Natural killer cell (primary cell): ENCODE results near the gene IGF1. TPM values are rescaled to one million over a fixed set of nuclear protein-coding genes. Genes with fewer than 3 reads are reported as not detected.
"Not testable (repeated sequence)": the region's sequence is repeated elsewhere in the genome, so short reads cannot be mapped to it uniquely, and the experiment has no call there.

ENCODE experiments used
- ATAC-seq, 3 donors: fragments of 150-1000 bp in 2 of 3; fragments of 200-7000 bp in 1 of 3; cut with Tn5 transposase; 1 replicate in 1 of 3; 2 replicates in 2 of 3; pipeline ENCODE4 v1.10.0; 2021; ENCODE audit warnings: mild to moderate bottlenecking in 2 of 3, moderate library complexity in 2 of 3
- DNase-seq, 2 donors: peaks; one replicate each; pipeline versions ENCODE4 v3.0.0 to v3.0.0-alpha.2; 2013 to 2021; ENCODE audit warnings: mixed read lengths in 1 of 2
- H3K27ac ChIP-seq: one replicate; pipeline ENCODE4 v1.5.1; 2013; ENCODE audit warnings: mild to moderate bottlenecking, low read length
- H3K27me3 ChIP-seq: one replicate; pipeline ENCODE4 v1.6.1; 2013; ENCODE audit warnings: low read length; ENCODE audit not compliant: control insufficient read depth, insufficient read depth
- H3K36me3 ChIP-seq: one replicate; pipeline ENCODE4 v1.6.1; 2013; ENCODE audit warnings: low read length; ENCODE audit not compliant: control insufficient read depth, insufficient read depth
- H3K4me1 ChIP-seq: one replicate; pipeline ENCODE4 v1.6.1; 2013; ENCODE audit warnings: low read length; ENCODE audit not compliant: control insufficient read depth, insufficient read depth
- H3K4me3 ChIP-seq: one replicate; pipeline ENCODE4 v1.5.1; 2013; ENCODE audit warnings: low read length
- H3K9me3 ChIP-seq: one replicate; pipeline ENCODE4 v1.6.1; 2013; ENCODE audit warnings: low read length; ENCODE audit not compliant: control insufficient read depth, insufficient read depth
- H3K27ac Mint-ChIP-seq, 2 donors: one replicate each; pipeline ENCODE4 v1.8.0; 2022; ENCODE audit warnings: mild to moderate bottlenecking in 2 of 2, mixed read lengths in 2 of 2, moderate library complexity in 1 of 2
- H3K27me3 Mint-ChIP-seq, 2 donors: one replicate each; pipeline ENCODE4 v1.8.0; 2022; ENCODE audit warnings: low read depth in 2 of 2, mixed read lengths in 2 of 2
- H3K36me3 Mint-ChIP-seq: one replicate; pipeline ENCODE4 v1.8.0; 2022; ENCODE audit warnings: mixed read lengths
- H3K4me1 Mint-ChIP-seq, 2 donors: one replicate each; pipeline ENCODE4 v1.8.0; 2022; ENCODE audit warnings: mixed read lengths in 2 of 2
- H3K4me3 Mint-ChIP-seq: one replicate; pipeline ENCODE4 v1.8.0; 2022; ENCODE audit warnings: mild to moderate bottlenecking, moderate library complexity, mixed read lengths
- H3K9me3 Mint-ChIP-seq, 2 donors: one replicate each; pipeline ENCODE4 v1.8.0; 2022; ENCODE audit warnings: mixed read lengths in 2 of 2
- WGBS: methylation state at CpG from one replicate; pipeline ENCODE4 v1.1.7; 2013; ENCODE audit warnings: missing lambda C conversion rate; ENCODE audit not compliant: insufficient coverage; 5-methylcytosine and 5-hydroxymethylcytosine counted together
- intact Hi-C: fragments of 100-400 bp; cut with micrococcal nuclease; formaldehyde crosslinking; loops from one replicate; pipeline ENCODE4 v1.14.2; 2022
- total RNA-seq, 4 donors: library from RNA; stranded (reverse); fragments of 120-200 nt in 1 of 4; gene quantifications; one replicate each; pipeline versions ENCODE4 v1.2.3 to v1.2.4, GENCODE V29; 2013 to 2022
- TF ChIP-seq, protein P1 (sequence below): fragments of 200-600 bp; IDR thresholded peaks from one replicate; pipeline ENCODE4 v1.8.0; 2022; ENCODE audit warnings: antibody characterized with exemption

The IGF1 gene
- total RNA-seq, 3 donors from 2014 or later (not counting 1 experiment from before 2014, with no cell fraction given) = 0.48 TPM; not detected in 2

DNA sequence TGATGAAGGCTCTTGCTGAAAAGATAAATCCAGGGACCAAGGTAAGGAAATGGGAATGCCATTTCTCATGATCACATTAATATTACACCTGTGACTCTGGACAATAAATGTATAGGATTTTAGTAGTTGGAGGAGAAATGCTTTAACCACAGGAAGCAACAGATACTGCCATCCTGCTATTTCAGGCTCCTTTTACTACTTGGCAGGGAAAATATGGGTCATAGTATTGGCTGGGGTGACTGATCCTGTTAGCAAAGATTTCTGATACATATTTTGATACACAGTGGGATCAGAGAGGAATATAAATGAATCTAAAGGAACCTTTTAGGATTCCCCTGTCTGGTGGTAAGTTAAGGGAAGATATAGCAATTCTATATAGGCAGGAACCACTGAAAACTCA lies 115.0 kb downstream of the IGF1 start:
- no peak overlapping the region for H3K4me3 Mint-ChIP-seq
- ATAC-seq = no peak
- DNase-seq = no peak
- peaks cover 0 to 5% of the 10 kb centered on the region in 2 donors for H3K27me3 Mint-ChIP-seq
- TF ChIP-seq, protein P1, sequence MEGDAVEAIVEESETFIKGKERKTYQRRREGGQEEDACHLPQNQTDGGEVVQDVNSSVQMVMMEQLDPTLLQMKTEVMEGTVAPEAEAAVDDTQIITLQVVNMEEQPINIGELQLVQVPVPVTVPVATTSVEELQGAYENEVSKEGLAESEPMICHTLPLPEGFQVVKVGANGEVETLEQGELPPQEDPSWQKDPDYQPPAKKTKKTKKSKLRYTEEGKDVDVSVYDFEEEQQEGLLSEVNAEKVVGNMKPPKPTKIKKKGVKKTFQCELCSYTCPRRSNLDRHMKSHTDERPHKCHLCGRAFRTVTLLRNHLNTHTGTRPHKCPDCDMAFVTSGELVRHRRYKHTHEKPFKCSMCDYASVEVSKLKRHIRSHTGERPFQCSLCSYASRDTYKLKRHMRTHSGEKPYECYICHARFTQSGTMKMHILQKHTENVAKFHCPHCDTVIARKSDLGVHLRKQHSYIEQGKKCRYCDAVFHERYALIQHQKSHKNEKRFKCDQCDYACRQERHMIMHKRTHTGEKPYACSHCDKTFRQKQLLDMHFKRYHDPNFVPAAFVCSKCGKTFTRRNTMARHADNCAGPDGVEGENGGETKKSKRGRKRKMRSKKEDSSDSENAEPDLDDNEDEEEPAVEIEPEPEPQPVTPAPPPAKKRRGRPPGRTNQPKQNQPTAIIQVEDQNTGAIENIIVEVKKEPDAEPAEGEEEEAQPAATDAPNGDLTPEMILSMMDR = no peak
- H3K36me3 Mint-ChIP-seq = no peaks in the 10 kb centered on the region
- no peak overlapping the region for H3K27ac Mint-ChIP-seq
- Histone ChIP-seq H3K4me1 (no peaks in the 10 kb centered on the region), H3K4me3 (no peak overlapping the region), H3K27ac (no peak overlapping the region), H3K27me3 (no peaks in the 10 kb centered on the region), H3K36me3 (no peaks in the 10 kb centered on the region), H3K9me3 (no peaks in the 10 kb centered on the region)
- intact Hi-C loops = no loop called here
- no peaks in the 10 kb centered on the region for H3K4me1 Mint-ChIP-seq
- H3K9me3 Mint-ChIP-seq = peaks cover 2 to 6% of the 10 kb centered on the region in 2 donors

DNA sequence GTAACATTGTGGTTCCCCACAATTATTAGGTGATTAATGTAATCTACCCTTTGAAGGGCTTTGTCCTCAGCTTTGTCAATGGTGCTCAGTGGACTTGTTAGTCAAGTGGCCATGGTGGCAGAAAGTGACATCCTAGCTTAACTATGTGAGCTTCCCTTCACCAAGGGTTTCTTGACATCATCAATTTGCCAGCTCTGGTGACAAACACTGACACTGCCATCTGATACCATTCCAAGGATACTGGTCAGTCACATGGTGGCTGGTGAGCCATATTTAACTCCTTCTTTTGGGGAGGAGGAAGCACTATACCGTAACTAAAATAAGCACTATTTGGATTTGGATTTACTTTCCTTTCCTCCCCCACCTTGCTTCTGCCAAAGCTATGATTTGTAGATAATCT lies 115.7 kb downstream of the IGF1 start:
- no CpG with 5 or more reads among the region's 1 CpG for WGBS
- TF ChIP-seq, protein P1 = no peak
- Histone ChIP-seq H3K36me3 (no peaks in the 10 kb centered on the region), H3K9me3 (no peaks in the 10 kb centered on the region), H3K4me1 (no peaks in the 10 kb centered on the region), H3K4me3 (no peak overlapping the region), H3K27me3 (no peaks in the 10 kb centered on the region), H3K27ac (no peak overlapping the region)
- H3K27me3 Mint-ChIP-seq = peaks cover 0 to 5% of the 10 kb centered on the region in 2 donors
- H3K36me3 Mint-ChIP-seq = no peaks in the 10 kb centered on the region
- H3K9me3 Mint-ChIP-seq = peaks cover 5 to 8% of the 10 kb centered on the region in 2 donors
- DNase-seq (no peak), ATAC-seq (no peak)
- H3K4me1 Mint-ChIP-seq = no peaks in the 10 kb centered on the region
- intact Hi-C loops = no loop called here
- no peak overlapping the region for H3K27ac Mint-ChIP-seq
- H3K4me3 Mint-ChIP-seq = no peak overlapping the region

GRCh38 chr12:102356690-102357089 lies 123.7 kb downstream of the IGF1 start:
- intact Hi-C loops = no loop called here
- no peaks in the 10 kb centered on the region for H3K4me1 Mint-ChIP-seq
- H3K27me3 Mint-ChIP-seq = peaks cover 0 to 5% of the 10 kb centered on the region in 2 donors

DNA sequence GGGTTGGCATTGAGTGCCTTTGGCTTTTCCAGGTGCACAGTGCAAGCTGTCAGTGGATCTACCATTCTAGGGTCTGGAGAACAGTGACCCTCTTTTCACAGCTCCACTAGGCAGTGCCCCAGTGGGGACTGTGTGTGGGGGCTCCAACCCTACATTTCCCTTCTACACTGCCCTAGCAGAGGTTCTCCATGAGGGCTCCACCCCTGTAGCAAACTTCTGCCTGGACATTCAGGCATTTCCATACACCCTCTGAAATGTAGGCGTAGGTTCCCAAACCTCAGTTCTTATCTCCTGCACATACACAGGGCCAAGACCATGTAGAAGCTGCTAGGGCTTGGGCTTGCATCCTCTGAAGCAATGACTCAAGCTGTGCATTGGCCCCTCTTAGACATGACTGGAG lies 126.1 kb downstream of the IGF1 start:
- H3K27me3 ChIP-seq, H3K27me3 Mint-ChIP-seq, H3K4me1 ChIP-seq, ATAC-seq, H3K36me3 ChIP-seq, H3K36me3 Mint-ChIP-seq, H3K4me3 Mint-ChIP-seq, DNase-seq, H3K4me1 Mint-ChIP-seq, H3K27ac ChIP-seq, H3K27ac Mint-ChIP-seq, intact Hi-C loops, H3K4me3 ChIP-seq: not testable (repeated sequence)
- H3K9me3 Mint-ChIP-seq = peaks cover 11 to 12% of the 10 kb centered on the region in 2 donors
- WGBS = 100% methylated on average over 1 of the region's 1 CpG
- H3K9me3 ChIP-seq = peaks cover 10% of the 10 kb centered on the region

More at GRCh38 chr12:102356690-102357089, 123.7 kb downstream of the IGF1 start:
- peaks cover 17 to 20% of the 10 kb centered on the region in 2 donors for H3K9me3 Mint-ChIP-seq
- H3K4me3 Mint-ChIP-seq = no peak overlapping the region
- no peak overlapping the region for H3K27ac Mint-ChIP-seq
- no peaks in the 10 kb centered on the region for H3K27me3 ChIP-seq
- no peak overlapping the region for H3K4me3 ChIP-seq
- no peaks in the 10 kb centered on the region for H3K36me3 Mint-ChIP-seq
- no peak overlapping the region for H3K27ac ChIP-seq
- H3K9me3 ChIP-seq = peaks cover 10% of the 10 kb centered on the region
- DNase-seq = no peak
- no peak for ATAC-seq
- no peaks in the 10 kb centered on the region for H3K4me1 ChIP-seq
- WGBS = 93% methylated on average over 2 of the region's 2 CpGs
- no peaks in the 10 kb centered on the region for H3K36me3 ChIP-seq
- TF ChIP-seq, protein P1 = no peak
